ENCODE results near the gene KCNAB2.

The KCNAB2 gene

GRCh38 chr1:6033986-6034749 is 11.5 kb upstream of the KCNAB2 start:
- peak; percentile 69 for DNase-seq

DNA sequence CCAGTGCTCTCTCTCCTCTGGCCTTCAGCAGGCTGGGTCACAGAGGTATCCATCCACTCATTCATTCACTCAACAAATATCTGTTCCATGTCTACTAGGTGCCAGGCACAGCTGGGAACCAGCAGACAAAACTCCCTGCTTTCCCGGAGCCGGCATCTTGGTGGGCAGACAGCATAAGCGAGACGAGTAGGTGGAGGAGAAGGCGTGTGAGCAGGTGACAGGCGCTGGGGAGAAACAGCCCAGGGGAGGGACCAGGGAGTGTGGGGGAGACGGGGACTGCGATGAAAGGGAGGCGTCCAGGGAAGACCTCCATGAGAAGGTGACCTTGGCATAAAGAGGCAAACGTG is 11.0 kb upstream of the KCNAB2 start:
- DNase-seq: no peak

- no peak for DNase-seq
These were observed 10.4 kb upstream of the KCNAB2 start for GRCh38 chr1:6035303-6035702.

DNA sequence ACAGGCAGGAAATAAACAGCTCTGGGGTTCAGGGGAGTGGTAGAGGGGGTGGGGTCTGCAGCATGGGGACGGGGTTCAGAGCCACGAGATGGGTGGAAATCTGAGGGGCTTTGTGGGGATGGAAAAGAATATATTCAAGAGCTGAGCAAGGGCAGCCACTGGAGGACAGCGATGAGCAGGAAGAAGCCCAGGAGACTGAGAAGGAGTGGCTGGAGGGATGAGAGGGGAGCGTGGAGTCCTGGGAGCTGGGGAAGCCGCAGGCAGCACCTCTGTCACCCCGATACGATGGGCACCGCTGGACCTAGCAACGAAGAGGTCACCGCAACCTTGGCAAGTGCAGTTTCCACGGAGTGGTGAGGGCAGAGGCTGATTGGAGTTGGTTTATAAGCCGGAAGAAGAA is 10.0 kb upstream of the KCNAB2 start:
- DNase-seq: no peak

DNA sequence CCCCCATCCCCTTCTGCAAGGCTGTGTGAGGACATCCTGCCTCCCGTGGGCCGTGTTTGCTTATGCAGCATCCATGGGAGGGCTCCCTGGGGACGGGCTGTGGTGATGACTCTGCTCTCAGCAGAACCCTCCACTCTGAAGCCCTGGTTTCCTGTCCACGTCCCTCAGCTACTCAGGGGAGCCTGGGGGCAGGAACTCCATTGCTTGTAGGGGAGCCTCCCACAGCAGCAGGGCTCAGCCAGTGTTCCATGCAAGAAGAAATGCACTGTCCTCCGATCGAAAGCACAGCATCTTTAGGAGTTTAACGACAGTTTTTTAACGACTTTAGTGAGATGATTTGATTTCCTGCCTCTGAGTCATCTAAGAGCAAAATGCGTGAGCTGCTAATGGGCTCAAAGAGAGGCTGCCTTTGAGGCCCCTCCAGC is 8.3 kb upstream of the KCNAB2 start:
- DNase-seq: no peak

DNA sequence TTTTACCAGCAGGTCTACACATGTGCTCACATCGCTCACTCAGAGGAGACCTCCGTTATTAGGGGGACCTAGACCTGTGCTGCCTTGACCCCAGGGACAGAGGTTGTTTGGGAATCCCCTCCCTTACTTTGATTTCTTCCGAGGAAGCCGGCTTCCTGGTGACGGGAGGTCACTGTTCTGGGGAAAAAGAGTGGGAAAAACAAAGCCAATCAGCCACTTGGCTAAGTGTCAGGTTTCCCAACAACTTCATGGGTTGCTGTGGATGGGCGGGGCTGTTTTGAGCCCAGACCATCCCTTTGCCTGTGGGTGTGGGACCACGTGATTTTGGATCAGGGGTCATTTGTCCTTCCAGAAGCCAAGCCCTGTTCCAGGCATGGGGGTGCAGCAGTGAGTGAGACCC is 7.1 kb upstream of the KCNAB2 start:
- DNase-seq: no peak

DNA sequence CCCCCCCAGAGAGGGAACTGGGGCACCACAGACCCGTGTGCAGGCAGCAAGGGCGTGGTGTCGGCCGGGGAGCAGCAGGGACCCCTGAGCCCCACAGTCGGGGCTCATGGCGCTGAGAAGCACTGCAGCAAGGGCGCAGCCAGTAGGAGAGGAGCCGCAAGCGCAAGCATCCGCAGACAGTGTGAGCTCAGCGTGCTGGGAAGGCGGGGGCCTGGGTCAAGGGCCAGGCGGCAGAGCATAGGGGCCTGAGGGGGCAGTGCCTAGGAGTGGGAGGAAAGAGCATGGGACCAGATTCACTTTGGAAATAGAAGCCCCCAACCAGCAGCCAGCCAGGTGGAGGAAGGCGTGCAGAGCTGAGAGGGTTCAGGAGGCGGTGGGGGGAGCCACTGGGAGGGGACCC is 6.7 kb upstream of the KCNAB2 start:
- no peak for DNase-seq

- DNase-seq: no peak
These were observed 5.2 kb upstream of the KCNAB2 start for GRCh38 chr1:6040444-6040843.

DNA sequence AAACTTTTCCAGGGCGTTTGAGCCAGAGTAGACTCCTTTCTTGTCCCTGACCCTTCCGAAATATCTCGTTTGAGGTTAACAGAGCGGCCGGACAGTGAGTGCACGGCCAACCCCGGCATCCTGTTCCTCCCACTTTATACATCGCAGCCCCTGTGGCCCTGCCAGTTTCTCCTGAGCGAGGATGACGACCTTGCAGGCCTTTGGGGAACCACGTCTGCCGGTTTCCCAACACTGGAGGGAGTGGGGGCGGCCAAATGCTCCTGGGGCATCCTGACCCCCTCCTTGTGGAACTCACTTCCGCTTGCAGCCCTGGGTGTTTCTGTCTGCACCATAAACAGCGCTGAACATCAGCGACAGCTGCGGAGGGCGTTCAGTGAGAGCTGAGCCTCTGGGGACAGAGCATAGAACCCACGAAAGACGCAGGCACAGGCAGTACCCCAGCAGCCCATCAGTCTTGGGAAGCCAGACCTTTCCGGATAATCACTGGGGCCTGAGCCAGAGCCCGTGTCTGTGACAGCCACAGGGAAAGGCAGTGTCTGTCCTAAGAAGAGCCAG is 4.8 kb upstream of the KCNAB2 start:
- DNase-seq: no peak

DNA sequence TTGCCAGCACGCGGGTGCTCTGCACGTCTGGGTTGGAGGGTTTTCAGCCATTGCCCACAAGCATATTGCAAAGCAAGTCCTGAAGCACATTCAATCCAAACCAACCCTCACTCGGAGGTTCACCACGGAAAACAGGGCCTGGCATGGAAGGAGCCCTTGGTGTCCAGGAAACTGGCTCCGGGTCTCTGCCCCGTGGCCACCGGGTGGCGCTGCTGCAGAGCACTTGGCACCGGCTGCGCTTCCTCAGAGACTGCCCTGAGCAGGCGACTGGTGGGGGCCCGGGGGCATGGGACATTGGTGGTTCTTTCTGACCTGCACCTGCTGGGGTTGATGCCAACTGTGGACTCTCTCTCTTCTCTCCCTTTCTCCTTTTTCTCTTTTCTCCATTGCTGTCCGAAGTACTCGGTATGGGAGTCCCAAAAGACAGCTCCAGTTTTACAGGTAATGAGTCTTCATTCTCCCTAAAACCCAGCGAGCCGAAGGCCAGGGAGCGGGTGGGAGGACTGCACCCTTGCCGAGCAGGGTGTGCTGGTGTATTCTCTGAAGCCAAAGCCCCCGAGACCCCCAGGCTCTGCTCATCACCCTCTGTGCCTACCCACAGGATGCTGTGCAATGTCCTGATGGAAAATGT is 4.1 kb upstream of the KCNAB2 start:
- no peak for DNase-seq

- DNase-seq: no peak
These were observed 2.1 kb upstream of the KCNAB2 start for GRCh38 chr1:6043561-6043960.

- DNase-seq: no peak
These were observed 1.1 kb upstream of the KCNAB2 start for GRCh38 chr1:6044481-6045109.

- DNase-seq: no peak
These were observed 582 bp upstream of the KCNAB2 start for GRCh38 chr1:6045110-6045502.

GRCh38 chr1:6046279-6046678 is 591 bp downstream of the KCNAB2 start:
- DNase-seq: no peak

GRCh38 chr1:6048179-6048867 is 2.6 kb downstream of the KCNAB2 start:
- no peak for DNase-seq

DNA sequence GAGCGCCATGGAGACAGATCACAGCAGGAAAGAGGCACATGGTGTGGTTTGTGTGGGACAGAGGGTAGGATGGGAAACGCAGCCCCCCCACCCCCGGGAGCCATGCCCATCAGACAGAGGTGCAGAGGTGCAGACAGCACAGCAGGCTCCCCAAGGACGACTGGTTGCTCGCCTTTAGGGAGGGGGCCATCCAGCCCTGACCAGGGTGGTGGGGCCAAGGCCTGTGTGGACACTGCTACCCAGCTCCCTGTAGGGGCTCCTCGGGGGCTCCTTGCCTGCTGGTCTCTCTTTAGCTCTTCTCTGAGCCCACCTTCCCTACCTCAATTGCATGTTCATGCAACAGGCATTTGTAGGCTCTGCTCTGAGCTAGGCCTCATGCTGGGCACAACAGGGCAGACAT is 3.7 kb downstream of the KCNAB2 start:
- no peak for DNase-seq

- DNase-seq: no peak
These were observed 5.7 kb downstream of the KCNAB2 start for GRCh38 chr1:6051423-6051822.

- no peak for DNase-seq
These were observed 7.0 kb downstream of the KCNAB2 start for GRCh38 chr1:6052543-6053205.

DNA sequence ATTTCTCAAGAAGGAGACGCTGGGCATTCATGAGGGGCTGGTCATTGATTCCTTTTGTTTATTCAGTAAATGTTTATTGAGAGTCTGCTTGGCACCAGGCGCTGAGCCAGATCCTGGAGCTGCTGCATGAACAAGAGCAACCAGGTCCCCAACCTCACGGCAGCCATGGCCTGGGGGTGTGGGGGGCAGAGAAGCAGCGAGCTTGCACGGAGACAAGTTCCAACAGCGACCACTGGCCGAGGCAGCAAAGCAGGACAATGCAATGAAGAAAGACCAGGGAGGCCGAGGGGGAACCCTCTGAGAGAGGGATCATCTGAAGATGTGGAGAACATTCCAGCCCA is 7.5 kb downstream of the KCNAB2 start:
- no peak for DNase-seq

- no peak for DNase-seq
These were observed 8.9 kb downstream of the KCNAB2 start for GRCh38 chr1:6054596-6054995.

DNA sequence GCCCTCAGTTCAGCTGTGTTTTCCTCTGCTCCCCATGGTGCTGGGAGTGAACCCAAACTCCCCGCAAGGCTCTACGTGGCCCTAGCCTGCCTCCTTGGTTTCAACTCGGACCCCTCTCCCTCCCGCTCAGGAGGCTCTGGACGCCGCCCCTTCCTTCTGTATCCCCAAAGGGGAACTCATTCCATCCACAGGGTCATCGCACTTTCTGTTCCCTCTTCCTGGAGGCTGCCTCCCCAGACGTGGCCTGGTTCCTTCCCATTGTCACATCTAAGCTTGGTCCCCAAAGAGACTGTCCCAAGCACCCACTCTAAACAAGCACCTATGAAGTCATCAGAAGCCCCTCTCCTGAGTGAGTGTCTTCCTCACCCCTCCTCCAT is 10.9 kb downstream of the KCNAB2 start:
- DNase-seq: no peak

DNA sequence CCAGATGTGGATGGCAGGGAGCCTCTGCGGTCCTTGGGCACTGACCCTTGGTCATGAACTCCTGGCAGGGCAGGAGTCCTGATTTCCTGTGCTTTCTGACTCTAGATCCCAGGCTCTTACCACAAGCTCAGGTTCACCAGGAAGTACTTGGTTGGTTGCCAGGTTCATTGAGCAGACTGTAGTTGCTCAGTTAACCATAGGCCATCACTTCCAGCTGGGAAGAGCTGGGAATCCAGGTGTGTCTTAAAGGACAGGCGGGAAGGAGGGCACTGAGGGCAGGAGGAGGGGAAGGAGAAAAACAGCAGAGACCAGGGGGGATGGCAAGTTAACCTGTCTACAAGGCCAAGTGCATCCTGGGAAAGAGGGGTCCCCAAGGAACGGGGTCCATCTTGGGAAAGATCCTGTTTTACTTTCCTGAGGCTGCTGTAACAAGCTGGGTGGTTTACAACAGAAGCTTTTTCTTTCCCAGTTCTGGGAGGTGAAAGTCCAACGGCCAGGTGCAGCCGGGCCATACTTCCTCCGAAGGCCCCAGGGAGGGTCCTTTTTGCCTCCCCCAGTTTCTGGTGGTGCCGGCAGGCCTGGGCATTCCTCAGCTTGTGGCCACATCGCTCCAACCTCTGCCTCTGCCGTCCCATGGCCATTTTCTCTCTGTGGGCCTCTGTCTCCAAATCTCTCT is 11.6 kb downstream of the KCNAB2 start:
- DNase-seq: no peak

DNA sequence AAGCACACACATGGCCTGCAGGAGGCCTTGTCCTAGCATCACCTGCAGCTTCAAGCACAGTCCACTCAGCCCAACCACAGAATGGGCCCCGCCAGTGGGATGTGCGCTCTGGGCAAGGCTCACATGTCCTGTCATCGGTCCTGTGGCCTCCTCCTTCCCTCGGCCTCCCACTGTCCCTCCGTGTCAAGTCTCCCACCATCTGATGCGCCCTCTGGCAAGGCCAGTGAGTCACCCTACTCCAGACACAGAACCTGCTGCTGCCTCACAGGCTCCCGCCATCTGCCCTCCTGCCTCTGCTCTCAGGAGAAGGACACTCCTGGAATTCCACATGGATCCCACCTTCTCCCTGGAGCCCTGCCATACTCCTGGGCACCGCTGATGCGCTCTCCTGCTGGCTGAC is 14.2 kb downstream of the KCNAB2 start:
- no peak for DNase-seq
